ENCODE results near the gene MAP3K4. TPM values are rescaled to one million over a fixed set of nuclear protein-coding genes. Genes with fewer than 3 reads are reported as not detected.

MAP3K4 gene
- total RNA-seq, 3 donors from 2014 or later = 24.6 to 49.2 (median 45.2) TPM

DNA sequence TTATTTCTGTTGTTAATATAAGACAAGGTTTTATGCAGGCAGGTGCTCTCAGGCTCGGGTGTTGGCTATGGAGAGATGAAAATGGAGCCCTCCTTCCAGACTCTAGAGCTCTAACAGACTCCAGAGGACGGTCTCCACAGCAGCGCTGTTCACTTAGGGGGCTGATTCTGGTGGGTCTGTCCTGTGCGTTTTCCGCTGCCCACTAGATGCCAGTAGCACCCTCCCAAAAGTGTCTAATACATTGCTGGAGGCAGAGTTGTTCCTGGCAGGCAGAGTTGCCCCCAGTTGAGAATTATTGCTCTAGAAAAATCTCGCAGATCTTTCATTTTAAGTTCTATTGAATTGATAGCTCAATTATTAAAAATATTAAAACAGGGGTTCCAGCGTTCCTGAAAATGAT lies 109.9 kb downstream of the MAP3K4 start:
- TF ChIP-seq POLR2AphosphoS5 (IDR thresholded peaks at IDR 0.05) (no peak), POLR2A (IDR thresholded peaks at IDR 0.05) (no peak)
- TF ChIP-seq, protein P1, sequence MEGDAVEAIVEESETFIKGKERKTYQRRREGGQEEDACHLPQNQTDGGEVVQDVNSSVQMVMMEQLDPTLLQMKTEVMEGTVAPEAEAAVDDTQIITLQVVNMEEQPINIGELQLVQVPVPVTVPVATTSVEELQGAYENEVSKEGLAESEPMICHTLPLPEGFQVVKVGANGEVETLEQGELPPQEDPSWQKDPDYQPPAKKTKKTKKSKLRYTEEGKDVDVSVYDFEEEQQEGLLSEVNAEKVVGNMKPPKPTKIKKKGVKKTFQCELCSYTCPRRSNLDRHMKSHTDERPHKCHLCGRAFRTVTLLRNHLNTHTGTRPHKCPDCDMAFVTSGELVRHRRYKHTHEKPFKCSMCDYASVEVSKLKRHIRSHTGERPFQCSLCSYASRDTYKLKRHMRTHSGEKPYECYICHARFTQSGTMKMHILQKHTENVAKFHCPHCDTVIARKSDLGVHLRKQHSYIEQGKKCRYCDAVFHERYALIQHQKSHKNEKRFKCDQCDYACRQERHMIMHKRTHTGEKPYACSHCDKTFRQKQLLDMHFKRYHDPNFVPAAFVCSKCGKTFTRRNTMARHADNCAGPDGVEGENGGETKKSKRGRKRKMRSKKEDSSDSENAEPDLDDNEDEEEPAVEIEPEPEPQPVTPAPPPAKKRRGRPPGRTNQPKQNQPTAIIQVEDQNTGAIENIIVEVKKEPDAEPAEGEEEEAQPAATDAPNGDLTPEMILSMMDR (IDR thresholded peaks at IDR 0.05) = no peak
- H3K27ac ChIP-seq = no peak overlapping the region
- intact Hi-C loops (cut with DNase I; ENCODE audit: low total_unique reads) = loop anchor here (10.0 kb wide), 1 partner anchor 567 kb away; no protein-coding TSS in a partner anchor
- H3K9me3 ChIP-seq = no peaks in the 10 kb centered on the region
- DNase-seq (ENCODE audit: low spot score in 2 of 2) = no peak
- H3K4me1 ChIP-seq = no peaks in the 10 kb centered on the region
- no peak overlapping the region for H3K4me3 ChIP-seq
- no peaks in the 10 kb centered on the region for H3K27me3 ChIP-seq
- peaks cover 7% of the 10 kb centered on the region for H3K36me3 ChIP-seq

DNA sequence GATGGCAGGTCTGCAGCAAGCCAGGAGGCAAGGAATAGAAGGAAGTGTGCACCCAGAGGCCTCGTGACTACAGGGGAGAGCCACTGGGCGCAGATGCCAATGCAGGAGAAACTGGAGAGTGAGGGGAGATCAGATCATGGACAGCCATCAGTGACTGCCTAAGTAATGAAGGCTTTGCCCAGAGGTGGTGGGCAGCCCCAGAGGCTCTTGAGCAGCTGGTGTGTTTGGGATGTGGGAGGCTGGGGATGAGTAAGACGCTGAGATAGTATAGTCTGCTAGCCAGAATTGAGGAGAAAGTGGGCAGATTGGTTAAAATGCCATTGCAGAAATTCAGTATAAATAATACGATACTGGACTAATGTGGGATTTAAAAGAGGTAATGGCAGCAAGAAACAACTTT lies 111.9 kb downstream of the MAP3K4 start:
- peaks cover 7% of the 10 kb centered on the region for H3K36me3 ChIP-seq
- TF ChIP-seq, protein P1 (IDR thresholded peaks at IDR 0.05) = no peak
- TF ChIP-seq POLR2AphosphoS5 (IDR thresholded peaks at IDR 0.05) = no peak
- no peak for TF ChIP-seq POLR2A (IDR thresholded peaks at IDR 0.05)
- intact Hi-C loops (cut with DNase I; ENCODE audit: low total_unique reads) = loop anchor here (10.0 kb wide), 1 partner anchor 569 kb away; no protein-coding TSS in a partner anchor

DNA sequence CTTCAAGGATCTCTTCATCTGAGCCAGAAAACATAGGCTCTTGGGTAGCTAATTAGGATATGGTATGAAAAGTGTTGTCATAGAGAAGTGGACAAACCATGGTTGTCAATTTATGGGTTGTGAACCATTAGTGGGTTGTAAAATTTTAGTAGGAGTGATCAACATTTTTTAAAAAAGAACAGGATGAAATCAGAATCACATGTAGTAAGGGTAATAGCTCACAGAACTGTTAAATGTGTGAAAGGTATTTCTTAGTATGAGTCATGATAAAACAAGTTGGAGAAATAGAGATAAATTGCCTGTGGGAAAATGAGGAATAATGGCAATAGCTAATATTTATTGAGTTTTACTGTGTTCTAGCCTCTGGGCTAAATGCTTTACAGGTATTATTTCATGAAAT lies 113.4 kb downstream of the MAP3K4 start:
- DNase-seq (ENCODE audit: low spot score in 2 of 2) = no peak
- H3K27me3 ChIP-seq = no peaks in the 10 kb centered on the region
- no peak overlapping the region for H3K4me3 ChIP-seq
- H3K36me3 ChIP-seq = peaks cover 12% of the 10 kb centered on the region
- H3K9me3 ChIP-seq = no peaks in the 10 kb centered on the region
- no peak for TF ChIP-seq POLR2A (IDR thresholded peaks at IDR 0.05)
- TF ChIP-seq, protein P1 (IDR thresholded peaks at IDR 0.05) = no peak
- TF ChIP-seq POLR2AphosphoS5 (IDR thresholded peaks at IDR 0.05) = no peak
- no peaks in the 10 kb centered on the region for H3K4me1 ChIP-seq
- no peak overlapping the region for H3K27ac ChIP-seq
- intact Hi-C loops (cut with DNase I; ENCODE audit: low total_unique reads) = loop anchor here (10.0 kb wide), 1 partner anchor 570 kb away; no protein-coding TSS in a partner anchor

More for the DNA sequence above, 111.9 kb downstream of the MAP3K4 start:
- Histone ChIP-seq H3K27me3 (no peaks in the 10 kb centered on the region), H3K4me3 (no peak overlapping the region), H3K9me3 (no peaks in the 10 kb centered on the region), H3K27ac (no peak overlapping the region), H3K4me1 (no peaks in the 10 kb centered on the region)
- DNase-seq (ENCODE audit: low spot score in 2 of 2) = no peak

DNA sequence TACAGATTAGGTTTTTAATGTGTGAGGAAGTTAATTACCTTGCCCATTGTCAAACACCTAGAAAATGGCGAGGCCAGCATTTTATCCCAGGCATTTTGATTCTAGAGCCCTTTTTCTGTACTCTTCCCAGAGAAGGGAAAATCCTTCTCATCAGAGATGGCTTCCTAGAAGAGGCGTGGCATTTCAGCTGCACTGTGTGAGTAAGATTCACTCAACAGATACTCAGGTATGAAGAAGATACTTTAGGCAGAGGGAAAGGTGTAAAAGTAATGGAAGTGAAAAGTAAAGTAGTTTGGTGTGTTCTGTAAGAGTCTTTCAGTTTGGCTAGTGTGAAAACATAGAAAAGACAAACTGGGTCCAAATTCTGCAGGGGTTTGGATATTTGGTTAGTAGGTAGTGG lies 113.8 kb downstream of the MAP3K4 start:
- H3K4me1 ChIP-seq = no peaks in the 10 kb centered on the region
- H3K36me3 ChIP-seq = peaks cover 16% of the 10 kb centered on the region
- intact Hi-C loops (cut with DNase I; ENCODE audit: low total_unique reads) = loop anchor here (10.0 kb wide), 1 partner anchor 571 kb away; no protein-coding TSS in a partner anchor
- H3K4me3 ChIP-seq = no peak overlapping the region
- no peak for TF ChIP-seq POLR2AphosphoS5 (IDR thresholded peaks at IDR 0.05)
- no peak for TF ChIP-seq POLR2A (IDR thresholded peaks at IDR 0.05)
- TF ChIP-seq, protein P1 (IDR thresholded peaks at IDR 0.05) = no peak
- H3K27me3 ChIP-seq = no peaks in the 10 kb centered on the region
- no peak for DNase-seq (ENCODE audit: low spot score in 2 of 2)
- H3K9me3 ChIP-seq = no peaks in the 10 kb centered on the region
- H3K27ac ChIP-seq = no peak overlapping the region

DNA sequence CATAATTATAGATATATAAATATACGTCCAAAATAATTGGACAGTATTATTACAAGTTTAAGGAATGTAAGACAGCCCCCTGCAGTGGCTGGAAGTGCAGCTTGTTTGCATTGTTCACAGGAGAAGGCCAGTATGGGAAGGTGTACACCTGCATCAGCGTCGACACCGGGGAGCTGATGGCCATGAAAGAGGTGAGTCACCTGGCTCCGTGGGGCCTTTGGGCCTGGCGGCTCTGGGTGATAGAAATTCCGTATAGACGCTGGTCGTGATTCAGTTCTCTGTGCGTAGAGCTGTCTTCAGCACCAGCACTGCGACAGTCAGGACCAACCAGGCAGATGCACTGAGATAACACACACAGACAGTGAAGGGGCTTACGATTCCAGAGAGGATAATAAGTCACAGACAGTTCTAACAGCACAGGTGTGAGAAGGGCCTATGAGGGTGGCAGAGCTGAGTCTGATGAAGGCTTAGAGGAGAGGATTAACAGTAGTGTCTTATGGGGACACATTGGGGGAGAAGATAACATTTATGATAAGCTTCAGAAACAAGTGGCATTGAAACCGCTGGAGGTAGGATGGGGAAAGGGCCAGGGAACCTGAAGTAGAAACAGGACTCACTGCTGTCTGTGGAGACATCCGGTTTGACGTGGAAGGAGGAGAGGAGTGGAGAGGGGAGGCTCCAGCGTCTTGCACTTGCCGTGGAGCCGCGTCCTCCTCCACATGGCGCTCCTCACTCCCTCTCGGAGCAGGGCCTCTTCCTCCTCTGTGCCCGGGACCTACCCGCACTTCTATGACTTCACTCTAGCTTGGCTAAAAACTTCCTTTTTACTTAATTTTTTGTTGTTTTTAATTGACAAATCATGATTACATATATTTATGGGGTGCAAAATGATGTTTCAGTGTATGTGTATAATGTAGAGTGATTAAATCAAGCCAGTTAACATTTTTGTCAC lies 116.5 kb downstream of the MAP3K4 start:
- H3K27ac ChIP-seq = no peak overlapping the region
- H3K36me3 ChIP-seq = peaks cover 11% of the 10 kb centered on the region
- no peaks in the 10 kb centered on the region for H3K27me3 ChIP-seq
- no peak overlapping the region for H3K4me3 ChIP-seq
- no peaks in the 10 kb centered on the region for H3K9me3 ChIP-seq
- H3K4me1 ChIP-seq = no peaks in the 10 kb centered on the region
- TF ChIP-seq, protein P1 (IDR thresholded peaks at IDR 0.05) = no peak
- TF ChIP-seq POLR2A (IDR thresholded peaks at IDR 0.05) (no peak), POLR2AphosphoS5 (IDR thresholded peaks at IDR 0.05) (no peak)
- no peak for DNase-seq (ENCODE audit: low spot score in 2 of 2)
- intact Hi-C loops (cut with DNase I; ENCODE audit: low total_unique reads) = loop anchor here (10.0 kb wide), 1 partner anchor 573 kb away; no protein-coding TSS in a partner anchor

Measured in breast epithelium (tissue), 4 donors.